CD4-positive, alpha-beta memory T cell (primary cell): Measurements from ENCODE around the gene DYNC2H1. TPM values are rescaled to one million over a fixed set of nuclear protein-coding genes. Genes with fewer than 3 reads are reported as not detected.

Source experiments
- polyA plus RNA-seq, 2 donors: library from polyadenylated mRNA; unstranded; fragments of 300-500 nt; fragmentation: Illumina TruSeq; gene quantifications; one replicate each; pipeline ENCODE4 v1.2.3, GENCODE V29; 2021
- total RNA-seq, 2 experiments: library from RNA; stranded (reverse); gene quantifications; one replicate each; pipeline ENCODE4 v1.2.3, GENCODE V29; 2021

DYNC2H1 gene
- total and polyA plus RNA-seq, 4 experiments from 2014 or later: 0.58 to 4.2 (median 2.5) TPM

Other genes with a start within 250 kb of the DYNC2H1 start
- gene MMP12, start 234.4 kb upstream of the DYNC2H1 start, total RNA-seq: not detected
- not detected for gene MMP12, start 234.4 kb upstream of the DYNC2H1 start, polyA plus RNA-seq
- gene MMP13, start 153.7 kb upstream of the DYNC2H1 start, total RNA-seq: not detected
- not detected for gene MMP13, start 153.7 kb upstream of the DYNC2H1 start, polyA plus RNA-seq
- 10 to 100 TPM; 14.4 TPM for gene DCUN1D5, start 17.3 kb upstream of the DYNC2H1 start, total RNA-seq
- gene DCUN1D5, start 17.3 kb upstream of the DYNC2H1 start, polyA plus RNA-seq: 10 to 100 TPM; 21.9 to 28.1 TPM